GM18907 (cell line): ENCODE measurements around the gene ROBO3.
A peak's percentile ranks its signal among the peaks of the same experiment; 100 is the strongest.

Experiments used
- ATAC-seq: cut with Tn5 transposase; IDR thresholded peaks from one replicate; pipeline ENCODE4 v1.9.1; 2021; ENCODE audit warnings: mild to moderate bottlenecking, moderate library complexity; ENCODE audit not compliant: unreplicated experiment

The ROBO3 gene

DNA sequence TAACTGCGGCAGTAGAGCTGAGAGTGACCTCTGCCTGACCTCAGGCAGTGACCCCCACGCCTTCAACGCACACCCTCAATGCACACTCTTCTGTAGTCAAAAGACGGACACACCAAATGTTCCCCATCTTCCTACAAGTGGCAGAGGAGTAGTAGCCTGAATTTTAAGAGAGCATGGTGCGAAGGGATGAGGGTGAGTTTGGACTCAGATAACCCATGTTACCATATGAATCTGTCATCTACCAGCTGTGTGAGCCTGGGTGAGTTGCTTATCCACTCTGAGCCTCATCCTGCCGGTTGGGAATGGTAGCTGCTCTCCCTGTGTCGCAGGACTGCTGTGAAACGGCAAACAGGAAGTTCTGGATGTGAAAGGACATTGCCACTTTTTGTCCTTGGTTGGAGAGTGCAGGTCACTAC, 20.6 kb upstream of the ROBO3 start:
- no peak for ATAC-seq

DNA sequence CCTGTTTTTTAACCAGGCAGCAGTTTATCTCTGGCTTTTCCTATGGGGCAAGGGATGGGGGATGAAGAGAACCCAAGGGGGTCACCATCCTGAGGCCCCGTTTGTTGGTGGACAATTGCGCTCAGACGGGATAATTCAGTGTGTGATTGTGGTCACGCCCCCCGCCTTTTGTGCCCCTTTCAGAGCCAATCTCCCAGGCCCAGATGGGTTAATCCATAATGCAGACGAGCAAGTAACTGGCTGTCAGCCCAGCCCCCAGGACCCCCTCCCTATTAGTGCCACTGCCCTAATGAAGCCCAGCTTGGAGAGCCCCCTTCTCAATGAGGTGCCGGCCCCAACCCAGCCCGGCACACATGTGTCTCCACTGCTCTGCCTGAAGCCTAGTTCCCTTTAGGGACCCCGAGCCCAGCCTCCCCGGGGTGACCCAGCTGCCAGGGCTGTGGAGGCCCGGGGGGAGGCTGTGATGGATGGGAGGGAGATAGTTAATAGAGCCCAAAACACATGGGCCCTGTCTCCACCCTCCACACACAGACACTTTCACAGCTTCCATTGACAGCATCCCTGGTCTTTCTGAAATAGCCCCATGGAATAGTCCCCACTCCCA, 19.1 kb upstream of the ROBO3 start:
- ATAC-seq, result no peak

DNA sequence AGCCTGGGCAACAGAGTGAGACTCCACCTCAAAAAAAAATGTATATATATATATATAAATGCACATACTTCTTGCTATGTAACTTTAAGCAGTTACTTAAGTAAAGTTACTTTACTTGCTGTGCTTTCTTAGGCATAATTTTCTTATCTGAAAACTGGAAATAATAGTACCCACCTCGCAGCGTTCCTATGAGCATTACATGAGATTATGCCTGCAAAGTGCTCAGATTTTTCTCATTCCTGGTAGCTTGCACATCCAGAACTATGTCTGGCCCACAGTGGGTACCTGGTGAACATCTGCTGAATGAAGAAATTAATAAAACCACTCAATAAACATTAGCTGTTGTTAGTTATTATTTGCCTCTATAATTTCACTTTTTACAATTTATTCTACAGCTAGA, 6.1 kb upstream of the ROBO3 start:
- no peak for ATAC-seq

- no peak for ATAC-seq
These were observed 3.6 kb upstream of the ROBO3 start for GRCh38 chr11:124861670-124862069.

DNA sequence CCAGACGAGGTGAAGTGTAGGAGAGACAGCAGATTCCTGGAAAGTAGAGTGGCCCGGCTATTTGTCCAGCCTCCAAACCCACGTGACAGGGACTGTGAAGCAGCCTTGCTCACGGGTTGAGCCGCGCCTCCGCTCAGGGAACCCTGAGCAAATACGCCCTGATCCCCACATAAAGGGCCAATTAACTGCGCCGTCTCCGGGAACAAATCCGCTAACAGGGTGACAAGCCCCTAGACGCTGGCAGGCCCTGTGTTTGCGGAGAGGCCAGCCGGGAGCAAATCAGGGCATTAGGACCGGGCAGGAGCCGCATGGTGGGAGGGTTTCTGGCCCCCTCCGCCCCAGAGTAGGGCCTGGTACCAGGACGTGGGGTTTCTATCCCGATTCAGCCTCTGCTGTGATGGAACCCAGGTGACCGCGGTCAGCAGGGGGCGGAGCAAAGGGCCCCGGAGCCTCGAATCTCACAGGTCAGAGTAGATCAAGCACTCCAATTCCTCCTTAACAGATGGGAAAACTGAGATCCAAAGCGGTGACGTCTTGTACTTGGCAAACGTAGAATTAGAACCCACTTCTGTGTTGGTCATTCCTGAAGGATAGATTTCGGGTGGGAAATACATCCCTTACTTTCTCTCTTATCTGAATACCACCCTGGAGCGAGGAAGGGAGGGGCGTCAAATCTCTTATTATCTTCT, 2.0 kb upstream of the ROBO3 start:
- ATAC-seq, result no peak

- ATAC-seq, result no peak
These were observed 1.4 kb upstream of the ROBO3 start for GRCh38 chr11:124863826-124864165.

DNA sequence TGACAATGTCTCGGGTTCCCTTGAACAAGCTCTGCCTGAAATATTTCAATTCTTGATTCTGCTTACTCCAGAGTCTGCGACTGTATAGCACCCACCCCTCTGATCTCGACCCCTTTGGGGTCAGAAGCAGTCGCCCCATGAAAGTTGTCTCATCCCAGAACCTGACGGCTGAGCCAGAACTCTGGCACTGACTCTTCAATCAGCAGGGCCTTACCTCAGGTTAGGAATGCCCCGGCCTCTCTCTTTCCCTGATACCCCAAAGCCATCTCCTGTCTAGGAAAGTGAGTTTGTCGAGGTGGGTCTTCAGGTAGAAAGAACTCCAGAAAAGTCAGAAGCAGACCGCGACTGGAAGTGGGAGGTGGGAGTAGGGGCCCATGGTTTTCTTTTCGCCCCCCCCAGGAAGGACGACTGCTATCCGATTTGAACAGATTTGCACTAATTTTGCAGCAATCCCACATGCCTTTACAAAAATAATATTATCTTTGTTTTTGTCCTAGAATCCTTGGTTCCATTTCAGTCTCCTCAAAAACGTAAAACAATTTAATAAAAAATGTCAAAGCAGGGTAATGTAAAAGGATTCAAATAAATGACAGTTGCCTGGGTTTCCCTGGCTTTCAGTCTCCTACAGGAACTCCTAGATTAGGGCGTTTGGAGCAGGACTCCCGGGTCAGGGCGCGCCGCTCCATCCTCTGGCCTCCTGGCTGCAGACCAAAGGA, 898 bp upstream of the ROBO3 start:
- ATAC-seq, result no peak

- no peak for ATAC-seq
These were observed 396 bp upstream of the ROBO3 start for GRCh38 chr11:124864892-124865180.

GRCh38 chr11:124865902-124866851, 945 bp downstream of the ROBO3 start:
- no peak for ATAC-seq

GRCh38 chr11:124867700-124868099, 2.5 kb downstream of the ROBO3 start:
- ATAC-seq, result peak; percentile 66

DNA sequence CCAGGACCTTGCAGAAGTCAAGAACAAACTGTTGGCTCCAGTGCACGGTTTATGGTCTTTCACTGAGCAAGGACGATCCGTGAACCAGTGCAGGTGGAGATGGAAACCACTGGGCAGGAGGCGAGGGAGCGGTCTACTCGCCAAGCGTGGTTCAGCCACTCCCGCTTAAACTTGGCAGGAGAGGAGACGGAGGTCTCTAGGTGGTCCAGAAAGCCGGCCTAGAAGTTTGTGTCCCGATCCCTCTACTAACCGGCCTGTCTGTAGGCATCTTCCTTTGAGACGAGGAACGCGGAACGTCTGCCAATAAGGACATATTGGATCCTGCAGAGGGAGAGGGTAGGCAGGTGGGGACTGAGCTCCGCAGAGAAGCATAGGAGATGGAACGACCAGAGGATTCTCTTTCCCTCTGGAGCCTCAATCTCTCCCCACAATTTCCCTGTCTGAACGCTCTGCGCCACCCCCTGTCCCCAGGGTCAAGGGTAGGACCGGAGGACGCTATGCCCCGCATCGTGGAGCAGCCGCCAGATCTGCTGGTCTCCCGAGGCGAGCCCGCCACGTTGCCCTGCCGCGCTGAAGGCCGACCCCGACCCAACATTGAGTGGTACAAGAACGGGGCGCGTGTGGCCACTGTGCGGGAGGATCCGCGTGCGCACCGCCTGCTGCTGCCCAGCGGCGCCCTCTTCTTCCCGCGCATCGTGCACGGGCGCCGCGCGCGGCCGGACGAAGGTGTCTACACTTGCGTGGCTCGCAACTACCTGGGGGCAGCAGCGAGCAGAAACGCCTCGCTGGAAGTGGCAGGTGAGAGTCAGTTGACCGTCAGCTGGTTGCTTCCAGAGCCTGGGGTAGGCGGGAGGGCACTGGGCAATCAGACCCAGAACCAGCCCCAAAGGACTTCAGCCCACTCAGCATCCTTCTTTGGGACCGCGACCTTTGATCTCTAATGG, 3.4 kb downstream of the ROBO3 start:
- no peak for ATAC-seq

DNA sequence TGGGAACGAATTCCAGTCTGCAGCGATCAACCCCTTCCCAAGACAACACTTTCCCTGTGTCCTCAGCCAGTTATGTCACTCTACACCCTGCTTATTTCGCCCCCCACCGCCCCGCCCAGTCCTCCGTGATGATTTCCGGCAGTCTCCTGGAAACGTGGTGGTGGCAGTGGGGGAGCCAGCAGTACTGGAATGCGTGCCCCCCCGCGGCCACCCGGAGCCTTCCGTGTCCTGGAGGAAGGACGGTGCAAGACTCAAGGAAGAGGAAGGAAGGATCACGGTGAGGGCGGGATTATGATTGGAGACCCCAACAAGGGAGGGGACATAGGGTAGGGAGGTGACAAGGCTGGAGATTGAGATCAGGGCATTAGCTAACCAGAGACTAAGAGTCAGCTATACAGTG, 4.1 kb downstream of the ROBO3 start:
- ATAC-seq, result no peak

GRCh38 chr11:124869856-124870387, 4.7 kb downstream of the ROBO3 start:
- no peak for ATAC-seq

DNA sequence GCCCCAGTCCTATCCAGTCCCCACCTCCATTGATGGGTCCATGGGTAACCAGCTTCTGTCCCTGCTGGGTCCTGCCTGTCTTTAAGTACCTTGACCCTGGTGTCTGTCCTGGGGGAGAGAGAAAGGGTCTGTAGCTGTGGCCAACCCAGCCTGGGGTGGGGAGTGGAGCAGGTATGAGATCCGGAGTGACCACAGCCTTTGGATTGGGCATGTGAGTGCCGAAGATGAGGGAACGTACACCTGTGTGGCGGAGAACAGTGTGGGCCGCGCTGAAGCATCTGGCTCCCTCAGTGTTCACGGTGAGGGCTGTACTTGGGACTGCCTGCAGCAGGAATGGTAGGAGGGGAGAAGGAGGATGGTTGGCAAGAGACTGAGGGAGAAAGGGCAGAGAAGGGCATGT, 5.2 kb downstream of the ROBO3 start:
- ATAC-seq, result no peak

- ATAC-seq, result no peak
These were observed 7.0 kb downstream of the ROBO3 start for GRCh38 chr11:124872280-124872679.

DNA sequence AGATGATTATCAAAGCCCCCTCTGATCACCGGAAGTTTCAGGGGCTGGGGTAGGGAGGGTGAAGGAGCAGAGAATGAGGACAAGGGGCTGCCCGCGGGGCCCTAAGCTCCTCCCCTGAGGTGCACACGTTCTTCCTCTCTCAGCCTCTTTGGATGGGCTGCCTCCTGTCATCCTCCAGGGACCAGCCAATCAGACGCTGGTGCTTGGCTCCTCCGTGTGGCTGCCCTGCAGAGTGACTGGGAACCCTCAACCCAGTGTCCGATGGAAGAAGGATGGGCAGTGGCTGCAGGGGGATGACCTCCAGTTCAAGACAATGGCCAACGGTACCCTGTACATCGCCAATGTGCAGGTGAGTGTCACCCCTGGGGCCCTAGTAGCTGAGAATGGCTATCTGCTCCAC, 7.5 kb downstream of the ROBO3 start:
- ATAC-seq, result no peak

DNA sequence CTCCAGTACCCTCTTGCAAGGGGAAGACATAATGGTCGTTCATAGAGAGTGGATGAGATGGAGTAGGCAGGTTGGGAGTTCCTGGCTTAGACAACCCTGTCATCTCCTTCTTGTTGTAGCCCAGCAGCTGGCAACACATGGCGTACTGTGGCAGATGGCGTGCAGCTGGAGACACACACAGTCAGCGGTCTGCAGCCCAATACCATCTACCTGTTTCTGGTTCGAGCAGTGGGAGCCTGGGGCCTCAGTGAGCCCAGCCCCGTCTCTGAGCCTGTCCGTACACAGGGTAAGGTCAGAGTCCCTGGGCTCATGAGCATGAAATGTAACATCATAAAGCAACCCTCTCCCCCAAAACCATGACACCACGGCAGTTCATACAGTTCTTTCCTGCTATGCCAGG, 8.7 kb downstream of the ROBO3 start:
- ATAC-seq, result no peak

- no peak for ATAC-seq
These were observed 9.5 kb downstream of the ROBO3 start for GRCh38 chr11:124874571-124875255.

DNA sequence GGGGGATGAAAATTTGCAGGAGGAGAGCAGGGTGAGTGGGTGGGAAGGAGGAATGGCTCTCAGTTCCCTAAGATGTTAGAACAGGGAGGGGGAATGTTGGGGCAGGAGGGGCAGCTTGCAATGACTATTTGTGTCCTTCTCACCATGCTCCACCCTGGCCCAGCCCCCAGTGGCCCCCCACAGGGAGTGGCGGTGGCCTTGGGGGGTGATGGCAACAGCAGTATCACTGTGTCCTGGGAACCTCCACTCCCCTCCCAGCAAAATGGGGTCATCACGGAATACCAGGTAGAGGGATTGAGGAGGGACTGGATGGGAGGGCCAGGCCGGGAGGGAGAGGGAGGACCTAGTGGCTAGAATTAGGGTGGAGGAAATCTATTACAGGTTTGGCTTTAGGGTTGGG, 10.2 kb downstream of the ROBO3 start:
- no peak for ATAC-seq
